Stomach (tissue), 4 donors: Measurements from ENCODE around the gene NUDT6.

Source experiments
- CTCF ChIP-seq, 7 experiments: fragments of 450-650 bp in 4 of 7; fragments of 200-600 bp in 3 of 7; sonication (generic) in 3 of 7; IDR thresholded peaks; one replicate each; pipeline ENCODE4 v1.5.1; 2016 to 2019; ENCODE audit warnings: antibody characterized with exemption in 7 of 7, control low read depth in 2 of 7, mild to moderate bottlenecking in 1 of 7
- POLR2AphosphoS5 ChIP-seq, 3 donors: sonication (generic); formaldehyde crosslinking; IDR thresholded peaks; one replicate each; pipeline ENCODE4 v1.6.1; 2016; ENCODE audit warnings: antibody characterized with exemption in 3 of 3

- TF ChIP-seq POLR2AphosphoS5 (IDR thresholded peaks at IDR 0.05) (no peak), CTCF (IDR thresholded peaks at IDR 0.05) (no peak)
Observed at GRCh38 chr4:122865425-122865824, 57.0 kb downstream of the NUDT6 start.
